Kidney epithelial cell (primary cell): ENCODE measurements around the gene HSPA4L. TPM values are rescaled to one million over a fixed set of nuclear protein-coding genes. Genes with fewer than 3 reads are reported as not detected.

Source experiments
- DNase-seq: peaks from one replicate; pipeline ENCODE4 v3.0.0-alpha.2; 2010; ENCODE audit warnings: low read depth
- H3K27me3 ChIP-seq: 2 replicates; pipeline ENCODE4 v1.6.0; 2011; ENCODE audit warnings: low read length; ENCODE audit not compliant: control insufficient read depth, insufficient read depth
- H3K36me3 ChIP-seq: 2 replicates; pipeline ENCODE4 v1.5.1; 2011; ENCODE audit warnings: low read length; ENCODE audit not compliant: control insufficient read depth, insufficient read depth
- H3K4me3 ChIP-seq: 2 replicates; pipeline ENCODE4 v1.5.1; 2011; ENCODE audit warnings: low read depth, mild to moderate bottlenecking, control low read depth, low read length
- total RNA-seq: library from RNA; depleted of rRNA; stranded (reverse); fragments of >200 nt; gene quantifications from 2 replicates; pipeline ENCODE4 v1.2.3, GENCODE V29; 2015
- TF ChIP-seq, protein P1 (sequence below): IDR thresholded peaks from 2 replicates; pipeline ENCODE4 v1.5.1; 2011; ENCODE audit warnings: mild to moderate bottlenecking, moderate library complexity, low read length, control low read depth, inconsistent platforms; ENCODE audit not compliant: insufficient read depth, poor library complexity, severe bottlenecking

HSPA4L gene
- total RNA-seq, 1 donor from 2014 or later = 10.2 TPM

DNA sequence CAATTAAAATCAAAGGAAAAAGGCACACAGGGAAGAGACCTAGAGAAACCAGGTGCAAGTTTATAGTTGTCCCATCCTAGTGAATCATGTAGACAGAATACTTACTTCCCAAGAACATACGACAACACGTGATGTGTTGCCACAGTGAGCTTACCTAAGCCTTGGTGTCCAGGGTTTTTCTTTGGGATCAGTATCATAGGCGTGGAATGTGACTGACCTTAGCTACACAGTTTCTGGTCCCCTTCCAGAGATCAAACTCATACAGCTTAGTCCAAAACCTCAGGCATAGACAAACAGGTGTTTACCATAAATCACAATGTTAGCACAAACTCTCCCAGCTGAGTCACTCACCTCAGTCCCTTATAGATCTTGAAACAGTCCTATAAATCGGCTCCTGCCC is 34.2 kb upstream of the HSPA4L start:
- DNase-seq = no peak
- H3K27me3 ChIP-seq = no peaks in the 10 kb centered on the region
- H3K4me3 ChIP-seq = no peak overlapping the region
- TF ChIP-seq, protein P1, sequence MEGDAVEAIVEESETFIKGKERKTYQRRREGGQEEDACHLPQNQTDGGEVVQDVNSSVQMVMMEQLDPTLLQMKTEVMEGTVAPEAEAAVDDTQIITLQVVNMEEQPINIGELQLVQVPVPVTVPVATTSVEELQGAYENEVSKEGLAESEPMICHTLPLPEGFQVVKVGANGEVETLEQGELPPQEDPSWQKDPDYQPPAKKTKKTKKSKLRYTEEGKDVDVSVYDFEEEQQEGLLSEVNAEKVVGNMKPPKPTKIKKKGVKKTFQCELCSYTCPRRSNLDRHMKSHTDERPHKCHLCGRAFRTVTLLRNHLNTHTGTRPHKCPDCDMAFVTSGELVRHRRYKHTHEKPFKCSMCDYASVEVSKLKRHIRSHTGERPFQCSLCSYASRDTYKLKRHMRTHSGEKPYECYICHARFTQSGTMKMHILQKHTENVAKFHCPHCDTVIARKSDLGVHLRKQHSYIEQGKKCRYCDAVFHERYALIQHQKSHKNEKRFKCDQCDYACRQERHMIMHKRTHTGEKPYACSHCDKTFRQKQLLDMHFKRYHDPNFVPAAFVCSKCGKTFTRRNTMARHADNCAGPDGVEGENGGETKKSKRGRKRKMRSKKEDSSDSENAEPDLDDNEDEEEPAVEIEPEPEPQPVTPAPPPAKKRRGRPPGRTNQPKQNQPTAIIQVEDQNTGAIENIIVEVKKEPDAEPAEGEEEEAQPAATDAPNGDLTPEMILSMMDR = no peak
- no peaks in the 10 kb centered on the region for H3K36me3 ChIP-seq

DNA sequence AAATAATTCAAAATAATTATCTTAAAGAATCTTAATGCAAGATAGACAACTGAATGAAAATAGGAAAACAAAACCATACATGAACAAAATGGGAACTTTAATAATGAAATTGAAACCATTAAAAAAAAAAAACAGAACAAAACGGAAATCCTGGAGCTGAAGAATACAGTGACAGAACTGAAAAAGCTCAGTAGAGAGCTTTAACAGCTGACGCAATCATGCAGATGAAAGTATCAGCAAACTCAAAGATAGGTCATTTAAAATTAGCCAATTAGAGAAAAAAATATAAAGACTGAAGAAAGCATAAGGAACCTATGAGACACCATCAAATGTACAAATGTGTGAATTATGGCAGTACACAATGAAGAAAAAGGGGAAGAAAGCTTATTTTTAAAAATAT is 33.2 kb upstream of the HSPA4L start:
- Histone ChIP-seq H3K36me3 (no peaks in the 10 kb centered on the region), H3K27me3 (no peaks in the 10 kb centered on the region), H3K4me3 (no peak overlapping the region)
- no peak for DNase-seq
- TF ChIP-seq, protein P1 = no peak

DNA sequence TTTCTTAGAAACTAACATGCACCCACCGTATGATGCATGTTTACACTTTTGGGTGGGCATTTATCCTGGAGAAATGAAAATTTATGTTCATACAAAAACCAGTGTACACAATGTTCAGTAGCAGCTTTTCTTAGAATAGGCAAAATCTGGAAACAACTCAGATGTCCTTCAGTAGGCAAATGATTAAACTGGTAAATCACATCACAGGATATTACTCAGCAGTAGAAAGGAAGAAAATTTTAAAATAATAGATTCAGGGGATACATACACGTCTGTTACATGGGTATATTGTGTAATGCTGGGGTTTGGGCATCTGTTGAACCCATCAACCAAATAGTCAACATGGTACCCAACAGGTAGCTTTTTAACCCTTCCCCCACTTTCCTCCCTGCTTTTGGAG is 25.2 kb upstream of the HSPA4L start:
- no peaks in the 10 kb centered on the region for H3K27me3 ChIP-seq
- no peak overlapping the region for H3K4me3 ChIP-seq
- TF ChIP-seq, protein P1 = no peak
- DNase-seq = no peak
- H3K36me3 ChIP-seq = no peaks in the 10 kb centered on the region

DNA sequence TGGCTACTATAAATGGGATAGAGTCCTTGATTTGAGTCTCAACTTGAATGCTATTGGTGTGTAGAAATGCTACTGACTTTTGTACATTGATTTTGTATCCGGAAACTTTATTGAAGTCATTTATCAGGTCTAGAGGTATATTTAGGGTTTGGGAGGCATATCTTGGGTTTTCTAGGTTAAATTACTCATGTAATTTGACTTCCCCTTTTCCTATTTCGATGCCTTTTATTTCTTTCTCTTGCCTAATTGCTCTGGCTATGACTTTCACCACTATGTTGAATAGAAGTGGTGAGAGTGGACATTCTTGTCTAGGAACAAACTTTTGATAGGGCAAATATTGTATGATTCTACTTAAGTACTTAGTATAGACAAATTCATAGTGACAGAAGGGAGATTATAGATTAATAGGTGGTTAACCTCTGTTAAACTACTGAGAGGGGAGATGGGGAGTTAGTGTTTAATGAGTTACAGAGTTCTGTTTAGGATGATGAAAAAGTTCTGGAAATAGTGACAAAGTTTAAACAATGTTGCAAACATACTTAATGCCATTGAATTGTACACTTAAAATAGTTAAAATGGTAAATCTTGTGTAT is 22.8 kb upstream of the HSPA4L start:
- Histone ChIP-seq H3K4me3 (no peak overlapping the region), H3K27me3 (no peaks in the 10 kb centered on the region), H3K36me3 (no peaks in the 10 kb centered on the region)
- DNase-seq = no peak
- TF ChIP-seq, protein P1 = no peak

DNA sequence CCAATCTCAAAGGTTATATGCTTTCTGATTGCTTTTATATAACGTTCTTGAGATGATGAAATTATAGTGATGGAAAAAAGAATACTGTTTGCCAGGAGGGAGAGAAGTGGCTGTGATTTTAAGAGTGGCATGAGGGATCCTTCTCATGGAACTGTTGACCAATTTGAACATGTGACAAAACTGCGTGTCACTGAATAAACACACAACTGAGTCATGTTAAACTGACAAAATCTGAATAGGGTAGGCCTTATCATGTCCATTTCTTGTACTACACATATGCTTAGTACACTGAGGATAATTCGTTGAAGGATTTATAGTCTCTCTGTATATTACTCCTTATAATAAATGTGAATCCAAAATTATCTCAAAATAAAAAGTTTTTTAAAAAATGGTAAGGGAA is 22.2 kb upstream of the HSPA4L start:
- no peaks in the 10 kb centered on the region for H3K36me3 ChIP-seq
- H3K27me3 ChIP-seq = no peaks in the 10 kb centered on the region
- TF ChIP-seq, protein P1 = no peak
- H3K4me3 ChIP-seq = no peak overlapping the region
- no peak for DNase-seq
